ENCODE results near the gene HPGDS.

HPGDS gene

GRCh38 chr4:94369046-94369445 lies 26.4 kb upstream of the HPGDS start:
- TF ChIP-seq CTCF (IDR thresholded peaks at IDR 0.05; ENCODE audit: insufficient read depth, low read length, missing control alignments): no peak
- DNase-seq (ENCODE audit: low read depth, low spot score): no peak
- ChIA-PET CTCF (interaction anchor here (1.7 kb wide), 1 partner anchor 22 kb away, joined by 4 read pairs; no protein-coding TSS in a partner anchor), POLR2A (no interaction called here)
- H3K4me3 ChIP-seq (ENCODE audit: low read depth, low read length): no peak overlapping the region

DNA sequence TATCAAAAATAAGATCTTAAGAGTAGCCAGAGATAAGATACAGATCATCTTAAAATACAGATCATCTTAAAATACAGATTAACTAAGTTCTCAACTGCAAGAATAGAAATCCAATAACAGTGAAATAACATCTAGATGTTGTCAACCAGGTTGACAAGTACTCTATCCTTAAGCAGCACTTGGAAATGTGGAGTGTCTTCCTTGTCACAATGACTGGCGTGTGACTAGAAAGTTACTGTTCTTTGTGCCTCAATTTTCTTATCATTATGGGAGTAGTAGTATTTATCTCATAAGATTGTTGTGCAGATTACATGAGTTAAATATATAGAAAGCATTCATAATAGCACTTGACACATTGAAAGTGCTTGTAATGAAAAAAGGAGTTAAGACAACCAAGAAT lies 25.8 kb upstream of the HPGDS start:
- TF ChIP-seq CTCF (IDR thresholded peaks at IDR 0.05; ENCODE audit: insufficient read depth, low read length, missing control alignments): no peak
- CTCF ChIA-PET: no interaction called here

GRCh38 chr4:94365304-94365703 lies 22.7 kb upstream of the HPGDS start:
- ChIA-PET CTCF (interaction anchor here (1.2 kb wide), 1 partner anchor 42 kb away, joined by 4 read pairs; no protein-coding TSS in a partner anchor), POLR2A (no interaction called here)
- no peak for TF ChIP-seq CTCF (IDR thresholded peaks at IDR 0.05; ENCODE audit: insufficient read depth, low read length, missing control alignments)
- H3K4me3 ChIP-seq (ENCODE audit: low read depth, low read length): no peak overlapping the region
- no peak for DNase-seq (ENCODE audit: low read depth, low spot score)

More for the DNA sequence above, 25.8 kb upstream of the HPGDS start:
- POLR2A ChIA-PET: no interaction called here
- no peak overlapping the region for H3K4me3 ChIP-seq (ENCODE audit: low read depth, low read length)
- DNase-seq (ENCODE audit: low read depth, low spot score): no peak

- no peak for DNase-seq (ENCODE audit: low read depth, low spot score)
- ChIA-PET POLR2A (no interaction called here), CTCF (interaction anchor here (1.2 kb wide), 1 partner anchor 25 kb away, joined by 7 read pairs; no protein-coding TSS in a partner anchor)
These were observed 21.9 kb upstream of the HPGDS start for GRCh38 chr4:94364527-94364926.

GRCh38 chr4:94363136-94363655 lies 20.6 kb upstream of the HPGDS start:
- CTCF ChIA-PET: interaction anchor here (1.0 kb wide), 1 partner anchor 44 kb away, joined by 3 read pairs; no protein-coding TSS in a partner anchor
- POLR2A ChIA-PET: no interaction called here
- TF ChIP-seq CTCF (IDR thresholded peaks at IDR 0.05; ENCODE audit: insufficient read depth, low read length, missing control alignments): no peak
- no peak for DNase-seq (ENCODE audit: low read depth, low spot score)
- no peak overlapping the region for H3K4me3 ChIP-seq (ENCODE audit: low read depth, low read length)

More at GRCh38 chr4:94364527-94364926, 21.9 kb upstream of the HPGDS start:
- no peak overlapping the region for H3K4me3 ChIP-seq (ENCODE audit: low read depth, low read length)
- TF ChIP-seq CTCF (IDR thresholded peaks at IDR 0.05; ENCODE audit: insufficient read depth, low read length, missing control alignments): no peak

GRCh38 chr4:94359838-94360237 lies 17.2 kb upstream of the HPGDS start:
- POLR2A ChIA-PET: no interaction called here
- no peak for TF ChIP-seq CTCF (IDR thresholded peaks at IDR 0.05; ENCODE audit: insufficient read depth, low read length, missing control alignments)
- H3K4me3 ChIP-seq (ENCODE audit: low read depth, low read length): no peak overlapping the region
- DNase-seq (ENCODE audit: low read depth, low spot score): no peak
- CTCF ChIA-PET: no interaction called here
